Astrocyte (in vitro differentiated cells and primary cell): ENCODE measurements around the gene UQCR11.

Experiments used
- CTCF ChIP-seq: IDR thresholded peaks from 2 replicates; pipeline ENCODE4 v1.5.1; 2011; ENCODE audit warnings: low read depth, mild to moderate bottlenecking, inconsistent platforms, low read length, moderate library complexity; ENCODE audit not compliant: insufficient read depth
- EZH2 ChIP-seq: IDR thresholded peaks from 2 replicates; pipeline ENCODE4 v1.6.1; 2012; ENCODE audit warnings: mild to moderate bottlenecking, low read length, inconsistent platforms; ENCODE audit not compliant: insufficient read depth

GRCh38 chr19:1634938-1635243, 29.6 kb upstream of the UQCR11 start:
- TF ChIP-seq EZH2: no peak
- no peak for TF ChIP-seq CTCF
